Measurements from ENCODE around the gene PCSK6.

The PCSK6 gene

DNA sequence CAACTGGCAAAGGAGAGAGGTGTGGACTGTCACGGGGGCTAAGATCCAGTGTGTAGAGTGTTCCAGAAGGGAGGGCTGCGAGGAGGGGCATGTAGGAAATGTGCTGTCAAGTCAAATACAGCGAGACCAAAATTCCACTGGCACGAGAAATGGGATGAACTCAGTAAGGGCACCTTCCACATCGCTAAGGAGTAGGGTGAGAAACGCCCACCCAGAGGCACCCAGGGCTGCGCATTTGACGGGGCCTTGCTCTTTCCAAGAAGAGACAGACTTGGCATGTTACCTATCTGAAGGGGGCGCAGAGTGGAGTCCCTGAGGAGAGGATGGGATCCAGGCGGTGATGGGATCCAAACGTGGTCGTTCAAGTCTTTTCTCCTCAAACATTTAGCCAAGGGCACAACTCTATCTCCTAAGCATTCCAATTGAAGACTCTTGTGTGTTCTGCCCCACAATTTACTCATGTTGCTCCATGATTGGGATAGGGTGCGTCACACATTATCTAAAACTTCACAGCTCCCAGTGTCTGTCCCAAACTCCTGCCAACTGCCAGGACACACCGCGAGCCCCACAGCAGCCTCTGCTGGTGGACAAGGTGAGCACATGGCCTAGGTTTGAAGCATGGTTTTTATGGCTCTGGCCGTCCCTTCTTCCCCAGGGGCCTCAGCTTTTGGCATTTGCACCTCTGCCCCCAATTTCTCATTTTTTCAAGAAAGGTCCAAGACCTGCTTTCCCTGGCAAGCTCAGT is 219.9 kb downstream of the PCSK6 start:
- 0 out of 2 replicates have a peak, but pooled peaks cover 4% of the 10 kb centered on the region for H3K4me1 ChIP-seq (ENCODE audit: control insufficient read depth, insufficient read depth, low read length)
- no peak overlapping the region for H3K27ac ChIP-seq (ENCODE audit: low read depth, low read length)
- no peaks in the 10 kb centered on the region for H3K9me3 ChIP-seq (ENCODE audit: control insufficient read depth, insufficient read depth, low read length)
- H3K27me3 ChIP-seq (ENCODE audit: control insufficient read depth, insufficient read depth, low read length), result no peaks in the 10 kb centered on the region
- H3K4me3 ChIP-seq (ENCODE audit: low read depth, low read length), result no peak overlapping the region
- no peak overlapping the region for H3K9ac ChIP-seq (ENCODE audit: low read depth, low read length)
- peaks cover 53% of the 10 kb centered on the region for H3K36me3 ChIP-seq (ENCODE audit: control insufficient read depth, insufficient read depth, low read length)

DNA sequence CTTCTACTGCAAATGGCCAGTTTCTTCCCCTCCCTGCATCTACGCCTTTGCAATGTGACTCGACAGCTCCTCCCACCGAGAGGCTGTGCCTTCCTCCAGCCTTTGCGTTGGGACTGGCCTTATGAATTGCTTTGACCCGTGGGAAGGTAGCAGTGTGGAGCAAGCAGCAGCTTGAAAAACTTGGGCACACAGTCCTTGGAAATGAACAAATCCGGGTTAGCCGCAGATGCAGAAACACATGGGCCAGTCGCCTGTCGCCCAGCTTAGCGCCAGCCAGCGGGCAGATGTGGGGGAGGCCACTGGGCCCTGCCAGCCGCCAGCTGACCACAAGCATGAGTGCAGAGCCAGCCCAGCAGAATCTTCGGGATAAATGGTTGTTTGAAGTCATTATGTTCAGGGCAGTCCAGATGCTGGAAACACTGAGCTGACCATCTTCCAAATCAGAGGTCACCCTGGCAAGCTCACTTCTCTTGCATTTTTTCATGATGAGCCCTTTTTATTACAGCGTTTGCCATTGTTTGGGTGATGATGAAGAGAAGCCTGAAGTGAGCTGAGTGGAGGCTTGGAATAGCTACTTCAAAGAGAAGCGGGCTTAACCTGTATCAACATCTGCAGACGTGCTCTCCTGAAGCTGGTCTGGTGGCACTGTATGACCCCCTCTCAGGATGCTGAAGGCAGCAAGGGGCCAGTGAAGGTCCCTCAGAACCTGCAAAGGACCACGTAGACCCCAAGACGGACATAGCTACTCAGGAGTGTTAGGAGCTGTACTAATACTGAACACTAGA is 222.0 kb downstream of the PCSK6 start:
- H3K9me3 ChIP-seq (ENCODE audit: control insufficient read depth, insufficient read depth, low read length), result no peaks in the 10 kb centered on the region
- no peaks in the 10 kb centered on the region for H3K27me3 ChIP-seq (ENCODE audit: control insufficient read depth, insufficient read depth, low read length)
- no peak overlapping the region for H3K4me3 ChIP-seq (ENCODE audit: low read depth, low read length)
- no peak overlapping the region for H3K27ac ChIP-seq (ENCODE audit: low read depth, low read length)
- peaks cover 31% of the 10 kb centered on the region for H3K36me3 ChIP-seq (ENCODE audit: control insufficient read depth, insufficient read depth, low read length)
- H3K4me1 ChIP-seq (ENCODE audit: control insufficient read depth, insufficient read depth, low read length), result 0 out of 2 replicates have a peak, but pooled peaks cover 4% of the 10 kb centered on the region
- H3K9ac ChIP-seq (ENCODE audit: low read depth, low read length), result no peak overlapping the region

DNA sequence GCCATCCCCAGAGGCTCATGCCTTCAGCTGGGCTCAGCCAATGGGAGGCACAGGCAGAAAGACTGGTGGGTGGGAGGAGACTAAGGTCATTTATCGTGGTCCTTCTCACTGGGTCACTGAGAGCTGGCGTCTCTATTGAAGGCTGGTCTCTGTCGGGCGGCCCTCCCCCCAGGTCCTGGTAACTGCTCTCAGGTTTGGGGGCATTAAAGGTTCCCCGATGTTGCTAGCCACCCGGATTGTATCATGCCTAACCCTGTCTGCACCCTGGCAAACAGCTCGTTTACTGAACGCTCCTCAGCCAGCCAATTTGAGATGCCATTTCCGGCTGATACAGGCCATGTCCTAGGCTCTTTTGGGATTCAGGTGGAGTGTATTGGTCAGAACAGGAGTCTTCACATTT is 222.7 kb downstream of the PCSK6 start:
- Histone ChIP-seq H3K9ac (ENCODE audit: low read depth, low read length) (no peak overlapping the region), H3K9me3 (ENCODE audit: control insufficient read depth, insufficient read depth, low read length) (no peaks in the 10 kb centered on the region), H3K4me3 (ENCODE audit: low read depth, low read length) (no peak overlapping the region), H3K36me3 (ENCODE audit: control insufficient read depth, insufficient read depth, low read length) (peaks cover 24% of the 10 kb centered on the region), H3K27ac (ENCODE audit: low read depth, low read length) (no peak overlapping the region), H3K4me1 (ENCODE audit: control insufficient read depth, insufficient read depth, low read length) (0 out of 2 replicates have a peak, but pooled peaks cover 4% of the 10 kb centered on the region), H3K27me3 (ENCODE audit: control insufficient read depth, insufficient read depth, low read length) (no peaks in the 10 kb centered on the region)

DNA sequence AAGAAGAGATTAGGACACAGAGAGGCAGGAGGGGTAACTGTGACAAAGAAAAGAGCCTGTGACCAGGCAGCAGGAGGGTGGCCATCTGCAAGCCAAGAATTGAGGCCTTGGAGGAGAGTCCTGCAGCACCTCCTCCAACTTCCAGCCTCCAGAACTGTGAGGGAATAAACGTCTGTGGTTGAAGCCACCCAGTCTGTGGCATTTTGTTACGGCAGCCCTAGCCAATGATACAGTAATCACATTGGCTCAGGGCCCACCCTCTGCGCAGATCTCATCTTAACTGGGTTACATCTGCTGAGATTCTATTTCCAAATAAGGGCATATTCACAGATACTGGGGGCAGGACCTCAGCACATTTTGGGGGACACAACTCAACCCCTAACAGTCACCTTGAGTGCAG is 223.5 kb downstream of the PCSK6 start:
- Histone ChIP-seq H3K9ac (ENCODE audit: low read depth, low read length) (no peak overlapping the region), H3K27me3 (ENCODE audit: control insufficient read depth, insufficient read depth, low read length) (no peaks in the 10 kb centered on the region), H3K4me3 (ENCODE audit: low read depth, low read length) (no peak overlapping the region), H3K27ac (ENCODE audit: low read depth, low read length) (no peak overlapping the region), H3K36me3 (ENCODE audit: control insufficient read depth, insufficient read depth, low read length) (peaks cover 17% of the 10 kb centered on the region), H3K9me3 (ENCODE audit: control insufficient read depth, insufficient read depth, low read length) (no peaks in the 10 kb centered on the region), H3K4me1 (ENCODE audit: control insufficient read depth, insufficient read depth, low read length) (0 out of 2 replicates have a peak, but pooled peaks cover 4% of the 10 kb centered on the region)

DNA sequence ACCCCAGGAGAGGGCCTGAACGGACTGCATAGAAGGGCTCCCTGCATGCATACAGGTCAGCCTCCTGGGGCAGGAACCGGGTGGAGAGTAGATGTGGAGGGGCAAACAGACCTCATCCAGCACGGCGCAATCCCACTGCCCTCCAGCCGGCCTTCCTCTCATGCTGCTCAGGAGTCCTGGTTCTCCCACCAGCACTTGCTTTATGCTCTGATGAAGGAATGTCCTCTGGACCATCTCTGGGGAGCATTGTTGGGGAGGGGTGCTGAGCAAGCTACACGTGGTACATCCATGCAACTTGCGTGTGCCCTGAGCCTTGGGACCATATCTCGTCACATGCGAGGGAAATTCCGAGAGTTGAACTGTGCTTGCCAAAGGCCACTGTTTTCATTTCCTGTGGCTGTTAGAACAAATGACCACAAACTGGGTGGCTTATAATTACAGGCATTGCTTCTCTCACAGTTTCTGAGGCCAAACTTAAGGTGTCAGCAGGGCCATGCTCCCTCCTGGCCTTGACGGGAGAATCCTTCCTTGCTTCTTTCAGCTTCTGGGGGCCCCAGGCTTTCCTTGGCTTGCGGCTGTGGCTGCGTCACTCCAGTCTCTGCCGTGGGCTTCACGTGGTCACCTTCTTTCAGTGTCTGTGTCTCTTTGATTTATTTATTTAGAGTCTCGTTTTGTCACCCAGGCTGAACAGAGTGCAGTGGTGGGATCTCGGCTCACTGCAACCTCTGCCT is 224.4 kb downstream of the PCSK6 start:
- H3K4me1 ChIP-seq (ENCODE audit: control insufficient read depth, insufficient read depth, low read length), result 0 out of 2 replicates have a peak, but pooled peaks cover 4% of the 10 kb centered on the region

DNA sequence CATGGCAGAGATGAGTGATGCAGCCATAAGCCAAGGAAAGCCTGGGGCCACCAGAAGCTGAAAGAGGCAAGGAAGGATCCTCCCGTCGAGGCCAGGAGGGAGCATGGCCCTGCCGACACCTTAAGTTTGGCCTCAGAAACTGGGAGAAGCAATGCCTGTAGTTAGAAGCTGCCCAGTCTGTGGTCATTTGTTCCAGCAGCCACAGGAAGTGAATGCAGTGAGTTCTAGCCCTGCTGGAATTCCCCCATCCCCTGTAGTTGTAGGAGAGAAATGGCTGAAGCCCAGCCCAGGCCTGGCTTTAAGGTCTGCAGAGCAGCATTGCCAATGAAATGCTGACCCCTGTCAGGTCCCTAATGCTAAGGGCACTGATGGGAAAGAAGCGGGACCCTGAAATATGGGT is 225.5 kb downstream of the PCSK6 start:
- Histone ChIP-seq H3K9me3 (ENCODE audit: control insufficient read depth, insufficient read depth, low read length) (no peaks in the 10 kb centered on the region), H3K9ac (ENCODE audit: low read depth, low read length) (no peak overlapping the region), H3K36me3 (ENCODE audit: control insufficient read depth, insufficient read depth, low read length) (no peaks in the 10 kb centered on the region), H3K27ac (ENCODE audit: low read depth, low read length) (no peak overlapping the region), H3K4me1 (ENCODE audit: control insufficient read depth, insufficient read depth, low read length) (0 out of 2 replicates have a peak, but pooled peaks cover 4% of the 10 kb centered on the region), H3K4me3 (ENCODE audit: low read depth, low read length) (no peak overlapping the region), H3K27me3 (ENCODE audit: control insufficient read depth, insufficient read depth, low read length) (no peaks in the 10 kb centered on the region)

More for the DNA sequence above, 224.4 kb downstream of the PCSK6 start:
- Histone ChIP-seq H3K4me3 (ENCODE audit: low read depth, low read length) (no peak overlapping the region), H3K27me3 (ENCODE audit: control insufficient read depth, insufficient read depth, low read length) (no peaks in the 10 kb centered on the region), H3K9ac (ENCODE audit: low read depth, low read length) (no peak overlapping the region), H3K9me3 (ENCODE audit: control insufficient read depth, insufficient read depth, low read length) (no peaks in the 10 kb centered on the region), H3K36me3 (ENCODE audit: control insufficient read depth, insufficient read depth, low read length) (peaks cover 7% of the 10 kb centered on the region; the same call in 1 of the 2 replicates), H3K27ac (ENCODE audit: low read depth, low read length) (no peak overlapping the region)

DNA sequence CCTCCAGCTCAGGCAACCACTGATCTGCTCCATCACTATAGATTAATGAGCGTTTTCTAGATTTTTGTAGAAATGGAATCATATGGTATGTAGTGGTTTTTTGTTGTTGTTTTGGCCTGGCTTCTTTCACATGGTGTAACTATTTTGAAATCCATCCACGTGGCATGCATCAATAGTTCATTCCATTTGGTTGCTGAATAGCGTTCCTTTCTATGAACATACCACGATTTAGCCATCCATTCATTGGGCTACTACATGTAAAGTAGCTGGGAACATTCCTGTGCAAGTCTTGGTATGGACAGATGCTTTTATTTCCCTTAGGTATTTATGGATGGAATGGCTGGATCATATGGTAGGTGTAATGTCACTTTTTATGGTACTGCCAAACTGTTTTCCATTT is 227.0 kb downstream of the PCSK6 start:
- Histone ChIP-seq H3K27me3 (ENCODE audit: control insufficient read depth, insufficient read depth, low read length) (no peaks in the 10 kb centered on the region), H3K9ac (ENCODE audit: low read depth, low read length) (no peak overlapping the region), H3K4me3 (ENCODE audit: low read depth, low read length) (no peak overlapping the region), H3K27ac (ENCODE audit: low read depth, low read length) (no peak overlapping the region), H3K9me3 (ENCODE audit: control insufficient read depth, insufficient read depth, low read length) (no peaks in the 10 kb centered on the region), H3K36me3 (ENCODE audit: control insufficient read depth, insufficient read depth, low read length) (no peaks in the 10 kb centered on the region), H3K4me1 (ENCODE audit: control insufficient read depth, insufficient read depth, low read length) (peaks cover 12% of the 10 kb centered on the region)

DNA sequence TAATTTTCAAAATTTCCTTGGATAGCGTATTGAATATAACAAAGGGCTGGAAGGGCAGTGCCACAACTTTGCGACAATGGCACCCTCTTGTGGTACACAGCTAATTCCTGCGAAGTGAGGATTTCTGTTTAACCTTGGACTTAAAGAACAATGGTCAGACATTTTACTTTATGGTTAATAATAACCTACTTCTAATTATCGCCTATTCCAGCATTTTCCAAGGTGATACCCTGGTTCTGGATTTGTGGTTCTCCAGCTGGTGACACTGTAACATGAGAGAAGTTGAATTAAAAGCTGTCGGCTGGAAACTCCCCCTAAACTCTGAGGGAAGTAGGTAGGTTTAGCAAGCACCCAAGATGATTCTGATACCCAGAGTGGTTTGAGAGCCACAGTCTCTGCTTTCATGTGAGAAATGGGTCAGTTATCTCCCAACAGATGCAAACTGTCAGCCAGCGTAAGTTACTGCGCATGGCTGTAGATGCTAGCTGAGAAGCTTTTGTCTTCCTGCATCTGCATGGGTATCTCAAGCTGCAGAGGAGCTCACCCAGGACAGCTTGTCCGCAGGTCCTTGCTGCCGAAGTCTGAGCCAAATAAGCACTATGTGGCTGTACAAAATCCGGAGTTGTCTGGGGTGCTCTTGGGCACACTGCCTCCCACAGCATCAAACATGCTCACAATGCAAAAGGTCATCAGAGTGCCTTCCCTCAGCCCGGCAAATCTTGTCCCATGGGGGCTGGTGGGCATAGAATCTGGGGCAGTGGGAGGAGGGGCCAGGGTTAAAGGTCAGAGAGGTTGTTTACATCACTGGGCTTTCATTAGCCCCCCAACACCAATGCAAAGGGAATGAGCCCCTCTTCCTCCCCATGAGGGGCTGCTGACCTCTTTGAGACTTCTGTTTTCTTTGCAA is 231.0 kb downstream of the PCSK6 start:
- peaks cover 15% of the 10 kb centered on the region for H3K4me1 ChIP-seq (ENCODE audit: control insufficient read depth, insufficient read depth, low read length)
- H3K9me3 ChIP-seq (ENCODE audit: control insufficient read depth, insufficient read depth, low read length), result no peaks in the 10 kb centered on the region
- no peaks in the 10 kb centered on the region for H3K36me3 ChIP-seq (ENCODE audit: control insufficient read depth, insufficient read depth, low read length)
- peak overlapping the region; percentile 25; the same call in 1 of the 2 replicates for H3K9ac ChIP-seq (ENCODE audit: low read depth, low read length)
- H3K27me3 ChIP-seq (ENCODE audit: control insufficient read depth, insufficient read depth, low read length), result no peaks in the 10 kb centered on the region
- no peak overlapping the region for H3K4me3 ChIP-seq (ENCODE audit: low read depth, low read length)
- H3K27ac ChIP-seq (ENCODE audit: low read depth, low read length), result no peak overlapping the region

DNA sequence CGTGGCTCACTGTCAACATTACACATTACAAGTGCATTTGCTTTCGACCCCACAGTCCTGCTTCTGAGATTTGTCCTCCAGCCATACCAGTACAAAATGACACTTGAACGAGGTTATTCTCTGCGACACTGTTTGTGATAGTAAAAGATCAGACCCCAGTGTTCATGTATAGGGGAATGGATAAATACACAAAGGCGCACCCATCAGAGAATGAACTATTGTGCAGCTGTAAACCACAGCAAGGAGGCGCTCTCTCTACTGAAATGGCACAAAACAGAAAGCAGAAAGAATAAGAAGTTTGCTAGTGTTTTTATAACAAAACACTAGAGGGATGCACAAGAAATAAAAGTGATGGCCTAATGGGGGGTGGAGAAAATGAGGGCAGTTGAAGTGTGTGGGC is 232.8 kb downstream of the PCSK6 start:
- Histone ChIP-seq H3K27me3 (ENCODE audit: control insufficient read depth, insufficient read depth, low read length) (peaks cover 8% of the 10 kb centered on the region; the same call in 1 of the 2 replicates), H3K36me3 (ENCODE audit: control insufficient read depth, insufficient read depth, low read length) (no peaks in the 10 kb centered on the region), H3K27ac (ENCODE audit: low read depth, low read length) (no peak overlapping the region), H3K9ac (ENCODE audit: low read depth, low read length) (no peak overlapping the region), H3K9me3 (ENCODE audit: control insufficient read depth, insufficient read depth, low read length) (no peaks in the 10 kb centered on the region), H3K4me1 (ENCODE audit: control insufficient read depth, insufficient read depth, low read length) (peaks cover 23% of the 10 kb centered on the region), H3K4me3 (ENCODE audit: low read depth, low read length) (no peak overlapping the region)

DNA sequence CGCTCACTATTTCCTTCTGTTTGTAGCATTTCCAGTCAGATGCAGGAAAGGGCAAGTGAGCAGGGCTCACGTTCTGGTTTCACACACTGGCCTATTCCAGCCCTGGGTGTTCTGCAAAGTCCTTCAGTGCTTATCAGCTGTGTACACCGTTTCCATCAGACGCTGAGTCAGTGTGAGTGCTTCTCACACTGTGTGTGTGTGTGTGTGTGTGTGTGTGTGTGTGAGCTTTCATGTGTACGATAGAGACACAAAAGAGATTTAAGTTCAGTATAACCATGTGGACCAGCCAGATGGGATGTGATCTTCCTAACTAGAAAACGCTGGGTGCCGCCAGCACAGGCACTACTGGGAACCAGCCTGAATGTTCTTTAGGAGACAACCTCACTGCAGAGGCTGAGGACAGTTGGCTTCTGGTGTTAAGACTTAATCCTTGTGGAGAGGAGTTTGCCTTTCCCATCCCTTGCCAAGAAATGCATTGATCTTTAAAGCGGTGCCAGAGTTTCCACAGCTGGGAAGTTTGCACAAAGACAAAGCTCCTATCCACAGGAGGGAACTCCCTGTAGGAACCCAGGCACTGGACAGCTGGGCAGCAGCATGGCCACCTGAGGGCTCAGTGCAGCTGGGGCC is 233.8 kb downstream of the PCSK6 start:
- no peak overlapping the region for H3K4me3 ChIP-seq (ENCODE audit: low read depth, low read length)

More for the DNA sequence above, 233.8 kb downstream of the PCSK6 start:
- Histone ChIP-seq H3K27me3 (ENCODE audit: control insufficient read depth, insufficient read depth, low read length) (peaks cover 8% of the 10 kb centered on the region; the same call in 1 of the 2 replicates), H3K9me3 (ENCODE audit: control insufficient read depth, insufficient read depth, low read length) (no peaks in the 10 kb centered on the region), H3K4me1 (ENCODE audit: control insufficient read depth, insufficient read depth, low read length) (peaks cover 23% of the 10 kb centered on the region), H3K9ac (ENCODE audit: low read depth, low read length) (no peak overlapping the region), H3K27ac (ENCODE audit: low read depth, low read length) (no peak overlapping the region), H3K36me3 (ENCODE audit: control insufficient read depth, insufficient read depth, low read length) (no peaks in the 10 kb centered on the region)

Measured in HUES48 (cell line).